Neural cell (in vitro differentiated cells): ENCODE results near the gene SNPH.

ENCODE experiments used
- CTCF ChIP-seq: fragments of 450-650 bp; IDR thresholded peaks from 2 replicates; pipeline ENCODE4 v1.5.1; 2014; ENCODE audit warnings: antibody characterized with exemption, mild to moderate bottlenecking, moderate library complexity; ENCODE audit not compliant: poor library complexity, severe bottlenecking
- EP300 ChIP-seq: fragments of 450-650 bp; conservative IDR thresholded peaks from 2 replicates; pipeline ENCODE4 v1.6.1; 2014; ENCODE audit warnings: antibody characterized with exemption, mild to moderate bottlenecking, moderate library complexity; ENCODE audit not compliant: poor library complexity, severe bottlenecking

GRCh38 chr20:1298888-1299511 lies 32.9 kb downstream of the SNPH start:
- TF ChIP-seq CTCF (no peak), EP300 (no peak)
